Spinal cord (tissue), 10 donors: ENCODE results near the gene BCL2A1. TPM values are rescaled to one million over a fixed set of nuclear protein-coding genes. Genes with fewer than 3 reads are reported as not detected.
"Not testable (repeated sequence)": the region's sequence is repeated elsewhere in the genome, so short reads cannot be mapped to it uniquely, and the experiment has no call there.

Source experiments
- DNase-seq, 6 donors: peaks; one replicate each; pipeline versions ENCODE4 v3.0.0 to v3.0.0-alpha.2; 2013 to 2015; ENCODE audit warnings: low spot score in 6 of 6, low read depth in 4 of 6
- H3K27ac ChIP-seq: one replicate; pipeline ENCODE4 v1.5.1; 2013; ENCODE audit warnings: low read depth, low read length, control low read depth
- H3K27me3 ChIP-seq: one replicate; pipeline ENCODE4 v1.6.1; 2013; ENCODE audit warnings: low read length; ENCODE audit not compliant: control insufficient read depth, insufficient read depth
- H3K36me3 ChIP-seq: one replicate; pipeline ENCODE4 v1.6.1; 2013; ENCODE audit warnings: low read length; ENCODE audit not compliant: control insufficient read depth, insufficient read depth
- H3K4me1 ChIP-seq: one replicate; pipeline ENCODE4 v1.6.1; 2013; ENCODE audit warnings: low read length; ENCODE audit not compliant: control insufficient read depth, insufficient read depth
- H3K4me3 ChIP-seq: one replicate; pipeline ENCODE4 v1.5.1; 2013; ENCODE audit warnings: low read depth, low read length, control low read depth
- H3K9me3 ChIP-seq: one replicate; pipeline ENCODE4 v1.6.1; 2013; ENCODE audit warnings: low read length; ENCODE audit not compliant: control insufficient read depth, insufficient read depth
- WGBS: methylation state at CpG from one replicate; pipeline ENCODE4 v1.1.5; 2013; ENCODE audit warnings: missing lambda C conversion rate; ENCODE audit not compliant: insufficient coverage; 5-methylcytosine and 5-hydroxymethylcytosine counted together
- polyA plus RNA-seq, 2 donors: library from polyadenylated mRNA; unstranded; fragments of 120-200 nt; gene quantifications; one replicate each; pipeline ENCODE4 v1.2.1, GENCODE V29; 2013; ENCODE audit not compliant: insufficient read length in 2 of 2
- total RNA-seq, 2 donors: library from RNA; depleted of rRNA in 1 of 2; stranded (reverse); fragments of 120-200 nt in 1 of 2; fragments of >200 nt in 1 of 2; gene quantifications; one replicate each; pipeline versions ENCODE4 v1.2.3 to v1.2.4, GENCODE V29; 2013 to 2014
- donor health status: healthy.

Gene BCL2A1
- total and polyA plus RNA-seq, 4 donors, result 0.32 to 9.7 (median 0.38) TPM

DNA sequence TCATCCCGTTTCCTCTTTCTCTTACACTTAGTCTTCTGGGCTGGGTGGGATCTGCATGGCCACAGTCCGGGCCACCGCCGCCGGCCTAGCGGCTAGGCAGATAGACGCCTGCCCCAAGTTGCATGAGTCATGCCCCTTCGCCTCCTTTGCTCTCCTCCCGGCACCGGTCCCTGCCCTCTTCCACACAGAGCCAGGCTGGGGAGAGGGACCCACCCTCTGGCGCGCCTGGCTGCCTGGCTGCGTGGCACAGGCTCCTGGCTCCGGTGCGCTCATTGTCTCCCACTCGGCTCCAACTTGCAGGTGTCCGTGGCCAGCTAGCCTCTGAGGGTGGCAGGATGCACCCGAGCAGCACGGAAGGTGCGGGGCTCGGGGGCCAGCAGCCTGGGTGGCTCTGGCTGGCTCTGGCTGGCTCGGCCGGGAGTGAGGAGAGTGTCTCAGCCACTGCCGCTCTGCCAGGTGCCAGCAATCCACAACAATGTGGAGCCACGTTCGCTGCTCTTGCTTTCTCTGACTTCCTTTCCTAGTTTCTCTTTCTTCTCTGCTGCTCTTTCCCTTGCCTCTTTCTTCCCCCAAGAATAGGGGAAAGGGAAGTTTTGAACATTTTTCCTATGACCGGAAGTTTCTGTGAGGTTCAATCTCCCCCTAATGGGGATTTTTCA, 51.8 kb downstream of the BCL2A1 start:
- Histone ChIP-seq H3K4me1 (peaks cover 12% of the 10 kb centered on the region), H3K27ac (no peak overlapping the region), H3K36me3 (peaks cover 14% of the 10 kb centered on the region), H3K4me3 (no peak overlapping the region), H3K27me3 (no peaks in the 10 kb centered on the region), H3K9me3 (peaks cover 8% of the 10 kb centered on the region)
- DNase-seq, result no peak
- 98% methylated on average over 24 of the region's 27 CpGs for WGBS

DNA sequence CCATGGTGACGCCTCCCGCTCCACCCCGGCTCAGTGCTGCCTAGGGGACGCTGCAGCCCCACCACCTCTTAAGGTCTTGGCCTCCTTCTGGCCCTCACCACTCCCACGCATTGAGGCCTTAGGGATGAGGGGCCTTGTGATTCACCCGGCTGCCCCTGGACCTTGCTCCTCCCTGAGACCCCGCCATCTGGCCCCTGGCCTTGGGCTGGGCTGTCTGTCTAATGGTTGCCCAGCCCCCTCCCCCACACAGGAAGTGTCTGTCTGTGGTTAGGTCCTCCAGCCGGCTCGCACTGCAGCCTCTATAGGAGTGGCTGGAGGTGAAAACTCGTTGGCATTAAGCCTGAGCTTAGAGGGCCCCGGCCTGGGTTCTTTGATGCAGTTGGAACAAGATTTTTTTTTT, 52.7 kb downstream of the BCL2A1 start:
- no peak overlapping the region for H3K4me3 ChIP-seq
- no peak overlapping the region for H3K27ac ChIP-seq
- peaks cover 8% of the 10 kb centered on the region for H3K9me3 ChIP-seq
- peaks cover 14% of the 10 kb centered on the region for H3K36me3 ChIP-seq
- no peak for DNase-seq
- 95% methylated on average over 3 of the region's 11 CpGs for WGBS
- H3K27me3 ChIP-seq, result no peaks in the 10 kb centered on the region
- peaks cover 7% of the 10 kb centered on the region for H3K4me1 ChIP-seq

DNA sequence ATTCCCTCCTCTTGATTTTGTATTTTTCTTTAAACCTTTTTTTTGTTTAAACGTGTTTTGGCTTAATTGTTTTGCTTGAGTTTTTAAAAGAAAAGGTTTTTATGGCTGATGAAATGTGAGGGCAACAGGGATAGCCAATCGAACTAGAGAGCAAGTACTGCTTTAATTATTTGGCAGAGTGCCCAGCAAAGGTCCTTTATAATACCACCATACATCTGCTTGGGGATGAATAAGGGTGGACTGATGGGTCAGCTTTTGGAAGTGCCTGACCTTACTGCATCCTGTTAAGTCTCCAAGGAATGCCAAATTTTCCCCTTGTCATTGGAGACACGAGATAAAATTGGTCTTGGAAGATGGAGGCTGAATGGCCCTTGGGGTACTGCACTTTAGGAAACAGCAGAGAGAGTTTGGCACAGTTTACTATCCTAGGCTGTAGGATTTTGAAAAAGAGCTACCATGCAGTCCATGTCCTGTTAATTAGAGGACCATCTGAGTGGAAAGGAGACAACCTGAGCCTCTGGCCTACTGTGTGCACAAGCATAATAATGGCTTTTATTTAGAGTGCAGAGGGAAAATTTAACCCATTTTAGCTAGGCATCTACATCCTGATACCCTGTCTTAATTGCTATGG, 54.4 kb downstream of the BCL2A1 start:
- H3K27me3 ChIP-seq, result no peaks in the 10 kb centered on the region
- H3K9me3 ChIP-seq, result peaks cover 8% of the 10 kb centered on the region
- no peak overlapping the region for H3K4me3 ChIP-seq
- H3K36me3 ChIP-seq, result peaks cover 14% of the 10 kb centered on the region
- H3K27ac ChIP-seq, result no peak overlapping the region
- H3K4me1 ChIP-seq, result peaks cover 3% of the 10 kb centered on the region
- 33% methylated on average over 1 of the region's 3 CpGs for WGBS
- DNase-seq, result peak in 1 of 6 donors; percentile 54

DNA sequence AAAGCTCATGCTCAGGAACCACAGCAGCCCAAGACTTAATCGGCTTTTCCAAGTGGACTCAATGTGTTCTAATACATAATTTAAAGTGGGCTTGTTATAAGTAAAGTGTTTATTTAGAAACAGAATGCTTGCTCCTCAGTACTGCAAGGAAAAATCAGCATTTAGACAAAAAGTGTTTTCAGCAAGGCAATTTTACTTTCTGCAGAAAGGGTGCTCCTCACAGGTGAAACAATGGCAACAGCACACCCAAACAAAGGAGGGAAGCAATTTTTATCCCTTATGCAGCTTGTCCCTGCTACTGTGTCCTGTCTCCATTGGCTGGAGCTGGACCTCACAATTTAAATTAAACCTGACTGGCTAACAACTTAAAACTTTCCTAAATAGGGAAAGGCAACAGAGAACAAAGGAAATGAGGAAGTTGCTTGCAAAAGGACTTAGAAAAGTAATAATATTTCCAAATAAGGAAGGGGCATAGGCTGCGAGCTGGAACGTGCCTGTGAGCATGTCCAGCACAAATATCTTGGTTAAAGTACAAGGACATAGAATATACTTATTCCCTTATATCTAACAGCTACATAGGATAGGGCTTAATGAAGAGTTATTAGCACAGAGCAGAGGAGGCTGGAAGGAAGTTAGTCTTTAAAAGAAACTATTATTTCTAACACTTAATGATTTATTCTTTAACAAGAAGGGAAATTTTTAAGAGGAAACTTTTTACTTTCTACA, 55.1 kb downstream of the BCL2A1 start:
- not testable (repeated sequence) for DNase-seq, H3K27me3 ChIP-seq, H3K27ac ChIP-seq, H3K9me3 ChIP-seq, H3K4me3 ChIP-seq, H3K4me1 ChIP-seq
- whole genome bisulfite sequencing, result no CpG with 5 or more reads among the region's 3 CpGs
- H3K36me3 ChIP-seq, result peaks cover 13% of the 10 kb centered on the region

DNA sequence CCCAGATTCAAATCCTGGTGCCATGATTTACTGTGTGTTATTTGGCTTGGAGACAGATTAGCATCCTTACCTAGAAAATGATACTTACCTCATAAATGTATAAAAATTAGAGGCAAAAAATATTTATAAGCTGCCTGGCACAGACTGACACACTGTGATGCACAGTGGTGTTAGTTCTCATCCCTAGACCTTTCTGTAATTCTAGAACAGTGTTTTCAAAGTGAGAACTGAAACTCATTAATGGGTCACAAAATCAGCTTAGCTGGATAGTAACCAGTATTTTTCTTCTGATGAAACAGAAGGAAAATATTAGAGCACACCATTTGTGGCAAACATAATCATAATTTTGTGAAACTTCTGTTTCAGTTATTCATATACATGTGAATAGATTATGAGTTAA, 56.3 kb downstream of the BCL2A1 start:
- no peak overlapping the region for H3K27ac ChIP-seq
- no peaks in the 10 kb centered on the region for H3K4me1 ChIP-seq
- H3K4me3 ChIP-seq, result no peak overlapping the region
- peaks cover 3% of the 10 kb centered on the region for H3K9me3 ChIP-seq
- DNase-seq, result no peak
- H3K27me3 ChIP-seq, result no peaks in the 10 kb centered on the region
- H3K36me3 ChIP-seq, result peaks cover 11% of the 10 kb centered on the region

Other genes with a start within 250 kb of the BCL2A1 start
- gene MTHFS, start 74.2 kb downstream of the BCL2A1 start, total RNA-seq, result 10 to 100 TPM; 18.2 to 19.7 TPM
- gene MTHFS, start 74.2 kb downstream of the BCL2A1 start, polyA plus RNA-seq, result 10 to 100 TPM; 19.3 to 19.8 TPM
- gene ZFAND6, start 88.5 kb upstream of the BCL2A1 start, total RNA-seq, result 100 to 1,000 TPM; 102 to 196 TPM
- gene ZFAND6, start 88.5 kb upstream of the BCL2A1 start, polyA plus RNA-seq, result 100 to 1,000 TPM; 121 to 135 TPM
- gene FAH, start 181.8 kb upstream of the BCL2A1 start, total RNA-seq, result 10 to 100 TPM; 13.5 to 23.1 TPM
- gene FAH, start 181.8 kb upstream of the BCL2A1 start, polyA plus RNA-seq, result 10 to 100 TPM; 17.2 to 23.9 TPM